Stimulated activated CD8-positive, alpha-beta memory T cell treated with anti-CD3 and anti-CD28 coated beads, Interleukin-12 subunit alpha, Interleukin-12 subunit beta, amount 100 ng/mL, for 1 hour (primary cell): ENCODE results near the gene SKOR1.

Experiments
- DNase-seq: peaks from one replicate; pipeline ENCODE4 v3.0.0-alpha.2; 2020; ENCODE audit warnings: low read depth

SKOR1 gene

GRCh38 chr15:67818464-67818863 is 6.8 kb upstream of the SKOR1 start:
- DNase-seq = no peak

DNA sequence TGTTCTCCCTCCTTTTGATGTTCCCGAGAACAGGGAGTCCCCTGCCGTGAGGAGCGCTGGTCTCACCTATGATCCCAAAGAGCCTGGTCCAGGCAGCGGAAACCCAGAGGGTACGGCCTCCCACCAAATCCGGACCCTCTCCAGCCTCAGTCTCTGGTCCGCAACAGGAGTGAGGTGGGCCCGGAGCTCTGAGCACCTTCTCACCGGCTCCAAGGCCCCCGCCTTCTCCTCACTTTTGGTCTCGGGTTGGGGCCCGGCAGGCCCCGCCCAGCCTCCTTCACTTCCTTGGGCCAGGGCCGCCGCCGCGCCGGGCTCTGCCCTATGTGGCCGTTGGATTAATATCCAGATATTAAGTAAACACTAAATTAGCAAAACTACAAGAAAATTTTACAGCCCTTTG is 5.7 kb upstream of the SKOR1 start:
- no peak for DNase-seq

- no peak for DNase-seq
Observed at GRCh38 chr15:67820122-67820991, 5.0 kb upstream of the SKOR1 start.

DNA sequence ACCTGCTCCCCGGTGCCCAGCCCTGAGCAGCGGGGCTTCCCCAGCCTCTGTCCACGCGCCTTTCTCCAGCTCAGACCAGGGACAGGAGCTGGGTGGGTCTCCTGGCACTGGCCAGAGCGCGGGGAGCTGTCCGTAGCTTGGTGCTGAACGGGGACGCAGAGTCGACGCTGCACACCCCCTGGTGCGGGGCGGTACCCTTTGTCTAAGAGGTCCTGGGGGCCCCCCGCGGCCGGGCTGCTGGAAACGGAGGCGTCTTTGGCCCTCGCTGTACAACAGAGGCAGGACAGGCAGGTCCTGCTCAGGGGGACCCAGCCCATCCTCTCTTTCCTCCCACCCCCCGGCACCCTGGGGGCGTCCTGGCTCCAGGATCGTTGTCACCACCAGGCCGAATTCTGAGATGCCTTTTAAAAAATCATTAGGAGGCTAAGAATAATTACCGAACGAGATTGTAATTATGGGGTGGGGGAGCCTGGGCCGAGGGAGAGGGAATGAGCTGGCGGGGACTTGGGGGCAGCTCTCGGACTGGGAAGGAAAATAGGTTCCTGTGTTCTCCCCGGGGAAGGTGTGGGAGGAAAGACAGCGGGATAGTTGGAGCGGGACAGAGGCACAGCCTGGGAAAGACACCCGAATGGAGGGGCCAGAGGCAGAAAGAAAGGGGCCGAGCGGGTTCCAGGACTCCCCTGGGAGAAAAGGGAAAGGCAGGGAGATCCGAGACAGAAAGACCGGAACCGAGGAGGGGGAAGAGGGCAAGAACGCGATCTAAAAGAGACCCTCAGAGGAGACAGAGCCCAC is 4.1 kb upstream of the SKOR1 start:
- no peak for DNase-seq

DNA sequence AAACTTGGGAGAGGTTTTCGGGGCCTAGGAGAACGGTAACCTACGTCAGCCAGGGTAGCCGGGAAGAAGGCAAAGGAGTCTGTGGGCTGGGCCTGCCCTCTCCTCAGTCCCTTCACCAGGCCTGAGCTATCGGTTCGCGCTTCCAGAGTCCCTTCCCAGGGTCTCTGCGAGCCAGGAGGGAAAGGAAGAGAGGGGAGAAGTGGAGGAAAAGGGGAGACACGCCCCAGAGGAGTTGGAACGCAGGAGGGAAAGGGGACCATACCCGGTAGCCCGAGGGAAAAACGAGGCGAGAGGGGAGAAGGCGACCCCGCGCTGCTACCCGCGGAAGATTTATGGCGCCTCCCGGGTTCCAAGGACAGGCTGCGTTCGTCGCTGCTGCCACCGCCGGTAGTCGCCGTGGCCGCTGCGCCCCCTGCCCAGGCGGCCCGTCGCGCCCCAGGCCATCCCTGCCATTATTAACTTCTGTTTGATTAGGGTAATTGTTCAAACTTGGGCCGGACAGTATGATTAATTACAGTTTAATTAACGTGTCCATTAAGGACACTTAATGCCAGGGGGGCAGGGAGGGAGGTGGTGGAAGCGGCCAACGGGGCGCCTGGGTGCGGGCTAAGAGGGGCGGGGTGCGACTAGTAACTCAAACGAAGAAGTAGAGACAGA is 3.4 kb upstream of the SKOR1 start:
- no peak for DNase-seq

GRCh38 chr15:67822537-67823313 is 2.6 kb upstream of the SKOR1 start:
- no peak for DNase-seq

DNA sequence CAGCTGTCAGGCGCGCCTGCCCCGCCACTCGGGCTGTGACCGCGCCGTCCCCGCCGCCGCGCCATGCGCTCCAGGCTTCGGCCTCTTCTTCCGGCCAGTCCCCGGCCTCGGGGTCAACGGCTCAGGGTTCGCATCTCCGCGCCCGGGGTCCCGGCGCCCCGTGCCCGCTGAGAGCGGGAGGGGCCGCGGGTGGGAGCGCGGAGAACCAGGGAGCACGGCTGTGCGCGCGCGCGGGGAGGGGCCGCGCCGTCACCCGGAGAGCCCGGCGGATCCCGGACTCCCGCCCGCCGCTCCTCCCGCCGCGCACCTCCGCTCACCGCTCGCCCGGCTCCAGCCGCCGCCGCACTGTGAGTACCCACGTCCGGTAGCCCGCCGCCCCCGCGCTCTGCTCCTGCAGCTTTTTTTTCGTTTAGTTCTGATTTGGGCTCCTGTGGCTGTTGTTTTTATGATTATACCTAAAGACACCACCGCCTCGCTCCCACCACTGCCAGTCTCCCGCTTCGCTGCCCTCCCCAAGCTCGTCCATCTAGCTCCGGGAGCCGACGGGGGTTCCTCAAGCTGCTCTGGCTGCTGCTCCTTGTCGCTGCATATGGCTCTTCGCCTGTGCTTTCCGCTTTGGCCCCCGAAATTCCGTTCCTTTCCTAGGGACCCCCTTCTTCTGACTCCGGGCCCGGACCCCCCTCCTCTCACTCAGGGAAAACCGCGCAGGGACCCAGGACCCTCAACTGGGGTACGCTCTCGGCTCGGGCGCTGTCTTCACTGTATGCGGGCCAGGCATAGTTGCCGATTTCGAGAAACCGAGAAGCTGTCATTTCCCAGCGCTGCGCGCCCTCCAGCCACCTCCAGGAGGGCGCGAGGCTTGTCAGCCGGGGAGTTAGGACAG is 1.8 kb upstream of the SKOR1 start:
- no peak for DNase-seq

GRCh38 chr15:67824197-67824968 is 926 bp upstream of the SKOR1 start:
- DNase-seq = no peak

- DNase-seq = no peak
Observed at GRCh38 chr15:67825881-67826716, 790 bp downstream of the SKOR1 start.

- DNase-seq = no peak
Observed at GRCh38 chr15:67826717-67827561, 1.6 kb downstream of the SKOR1 start.

GRCh38 chr15:67827562-67828277 is 2.4 kb downstream of the SKOR1 start:
- DNase-seq = no peak

GRCh38 chr15:67828278-67828968 is 3.1 kb downstream of the SKOR1 start:
- DNase-seq = no peak

DNA sequence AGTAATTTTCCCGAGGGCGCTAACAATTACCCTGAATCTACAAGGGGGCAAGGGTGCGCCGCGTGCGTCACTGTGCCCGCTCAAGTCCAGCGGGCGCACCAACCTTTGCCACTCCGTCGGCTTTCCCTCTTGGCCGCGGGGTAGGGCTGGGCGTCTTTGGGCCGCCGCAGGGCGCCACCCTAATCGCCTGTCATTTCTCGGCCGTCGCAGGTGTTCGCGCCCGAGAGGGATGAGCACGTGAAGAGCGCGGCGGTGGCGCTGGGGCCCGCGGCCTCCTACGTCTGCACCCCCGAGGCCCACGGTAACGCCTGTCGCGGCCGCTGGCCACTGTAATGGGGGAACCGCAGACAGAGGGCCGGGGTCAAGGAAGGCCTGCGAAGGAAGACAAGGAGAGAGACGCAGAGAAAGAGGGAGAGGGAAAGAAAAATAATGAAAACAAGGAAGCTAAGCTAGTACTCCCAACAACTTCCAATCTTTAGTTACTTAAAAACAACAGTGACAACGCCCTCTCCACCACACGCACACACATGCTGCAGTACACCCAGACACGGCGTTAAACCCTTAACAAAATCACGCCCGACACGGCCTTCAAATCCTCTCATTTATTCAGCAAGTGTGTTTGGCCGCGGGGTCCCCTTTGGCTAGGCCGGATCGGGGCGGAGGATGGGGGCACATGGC is 3.8 kb downstream of the SKOR1 start:
- DNase-seq = no peak

DNA sequence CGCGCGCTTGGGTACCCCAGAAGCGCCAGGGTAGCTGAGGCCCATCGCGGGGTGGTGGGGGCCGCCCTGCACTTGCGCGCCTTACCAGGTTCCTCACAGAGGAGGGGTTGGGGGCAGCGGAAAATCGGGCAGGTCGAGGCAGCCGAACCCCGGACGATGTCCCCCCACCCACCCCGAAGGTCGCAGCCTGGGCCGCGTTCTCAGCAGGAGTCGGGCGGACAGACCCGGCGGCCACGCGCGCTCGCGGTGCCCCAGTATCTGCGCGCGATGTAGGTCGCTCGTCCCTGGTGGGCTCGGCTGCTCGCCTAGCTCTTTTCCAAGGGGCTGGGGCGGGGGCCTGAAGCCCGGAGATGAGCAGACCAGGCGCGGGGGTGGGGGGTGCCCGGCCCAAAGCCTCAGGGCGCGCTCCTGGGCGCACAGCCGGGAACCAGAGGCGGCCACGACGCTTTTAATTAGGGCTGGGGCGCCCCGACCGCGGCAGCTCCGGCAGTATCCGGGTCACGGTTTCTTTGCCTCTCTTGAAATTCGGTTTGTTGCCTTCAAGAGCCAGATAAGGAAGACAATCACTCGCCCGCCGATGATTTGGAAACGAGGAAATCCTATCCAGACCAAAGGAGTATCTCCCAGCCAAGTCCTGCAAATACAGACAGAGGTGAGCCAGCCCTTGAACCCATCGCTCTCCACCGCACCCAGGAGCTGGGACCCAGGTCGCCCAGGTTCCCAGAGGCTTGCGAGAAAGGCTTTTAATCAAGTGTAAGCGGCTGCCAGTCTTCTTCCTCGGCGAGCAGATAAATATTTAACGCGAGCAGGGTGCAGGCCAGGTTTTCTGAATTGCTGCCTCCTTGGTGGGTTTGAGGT is 4.6 kb downstream of the SKOR1 start:
- DNase-seq = no peak

- no peak for DNase-seq
Observed at GRCh38 chr15:67831363-67831762, 6.1 kb downstream of the SKOR1 start.
